Measurements from ENCODE around the gene C1QTNF5. TPM values are rescaled to one million over a fixed set of nuclear protein-coding genes. Genes with fewer than 3 reads are reported as not detected.
A peak's percentile ranks its signal among the peaks of the same experiment; 100 is the strongest.

The C1QTNF5 gene
- total and polyA plus RNA-seq, 2 donors from 2014 or later: 40.4 to 42.8 TPM

- Histone ChIP-seq H3K9ac (ENCODE audit: low read length in 3 of 3) (no peak overlapping the region), H3K27ac (ENCODE audit: low read depth in 2 of 2, low read length in 2 of 2) (peak overlapping the region in 1 of 2 donors; percentile 52), H3K27me3 (ENCODE audit: control insufficient read depth, insufficient read depth, low read length) (no peaks in the 10 kb centered on the region), H3K4me3 (ENCODE audit: low read length in 3 of 3) (peak overlapping the region in 1 of 3 donors; percentile 13), H3K9me3 (ENCODE audit: control insufficient read depth in 2 of 3, insufficient read depth in 1 of 3, low read length in 3 of 3) (no peaks in the 10 kb centered on the region), H3K36me3 (ENCODE audit: control insufficient read depth in 2 of 3, insufficient read depth in 3 of 3, low read length in 3 of 3) (no peaks in the 10 kb centered on the region), H3K4me1 (ENCODE audit: control insufficient read depth in 2 of 3, insufficient read depth in 2 of 3, low read depth in 1 of 3, low read length in 3 of 3) (peaks cover 0 to 53% (median 39%) of the 10 kb centered on the region in 3 donors)
- FAIRE-seq: no peak
- DNase-seq: peak; percentile 82 to 91 (median 90)
- peak; percentile 87 for TF ChIP-seq CTCF (IDR thresholded peaks at IDR 0.05; ENCODE audit: borderline replicate concordance, extremely low read depth, insufficient read depth)
- intact Hi-C loops (cut with DNase I): no loop called here
These were observed 33.4 kb upstream of the C1QTNF5 start for GRCh38 chr11:119373921-119374631.

- H3K27me3 ChIP-seq (ENCODE audit: control insufficient read depth, insufficient read depth, low read length): no peaks in the 10 kb centered on the region
- FAIRE-seq (no peak), DNase-seq (peak in 1 of 5 donors; percentile 76)
- TF ChIP-seq CTCF (IDR thresholded peaks at IDR 0.05; ENCODE audit: borderline replicate concordance, extremely low read depth, insufficient read depth): no peak
- no peaks in the 10 kb centered on the region for H3K9me3 ChIP-seq (ENCODE audit: control insufficient read depth in 2 of 3, insufficient read depth in 1 of 3, low read length in 3 of 3)
- no peaks in the 10 kb centered on the region for H3K36me3 ChIP-seq (ENCODE audit: control insufficient read depth in 2 of 3, insufficient read depth in 3 of 3, low read length in 3 of 3)
- peak overlapping the region in 1 of 3 donors; percentile 78 for H3K9ac ChIP-seq (ENCODE audit: low read length in 3 of 3)
- peaks cover 0 to 60% (median 42%) of the 10 kb centered on the region in 3 donors for H3K4me1 ChIP-seq (ENCODE audit: control insufficient read depth in 2 of 3, insufficient read depth in 2 of 3, low read depth in 1 of 3, low read length in 3 of 3)
- peak overlapping the region in 2 of 3 donors; percentile 51 to 53 for H3K4me3 ChIP-seq (ENCODE audit: low read length in 3 of 3)
- peak overlapping the region; percentile 32 to 81 for H3K27ac ChIP-seq (ENCODE audit: low read depth in 2 of 2, low read length in 2 of 2)
- intact Hi-C loops (cut with DNase I): no loop called here
These were observed 32.6 kb upstream of the C1QTNF5 start for GRCh38 chr11:119373059-119373920.

- H3K36me3 ChIP-seq (ENCODE audit: control insufficient read depth in 2 of 3, insufficient read depth in 3 of 3, low read length in 3 of 3): no peaks in the 10 kb centered on the region
- DNase-seq (peak in 2 of 5 donors; percentile 60 to 64), FAIRE-seq (no peak)
- no peaks in the 10 kb centered on the region for H3K27me3 ChIP-seq (ENCODE audit: control insufficient read depth, insufficient read depth, low read length)
- no peaks in the 10 kb centered on the region for H3K9me3 ChIP-seq (ENCODE audit: control insufficient read depth in 2 of 3, insufficient read depth in 1 of 3, low read length in 3 of 3)
- TF ChIP-seq CTCF (IDR thresholded peaks at IDR 0.05; ENCODE audit: borderline replicate concordance, extremely low read depth, insufficient read depth): no peak
- H3K9ac ChIP-seq (ENCODE audit: low read length in 3 of 3): peak overlapping the region in 1 of 3 donors; percentile 78
- H3K4me1 ChIP-seq (ENCODE audit: control insufficient read depth in 2 of 3, insufficient read depth in 2 of 3, low read depth in 1 of 3, low read length in 3 of 3): peaks cover 5 to 64% (median 43%) of the 10 kb centered on the region in 3 donors
- intact Hi-C loops (cut with DNase I): no loop called here
- H3K4me3 ChIP-seq (ENCODE audit: low read length in 3 of 3): peak overlapping the region in 2 of 3 donors; percentile 51 to 53
- peak overlapping the region; percentile 3 to 81 for H3K27ac ChIP-seq (ENCODE audit: low read depth in 2 of 2, low read length in 2 of 2)
These were observed 31.8 kb upstream of the C1QTNF5 start for GRCh38 chr11:119372260-119373058.
